HepG2 (cell line): Measurements from ENCODE around the gene PLCG2. TPM values are rescaled to one million over a fixed set of nuclear protein-coding genes. Genes with fewer than 3 reads are reported as not detected.
A peak's percentile ranks its signal among the peaks of the same experiment; 100 is the strongest.

Experiments used
- ATAC-seq: fragments of 200-7000 bp; cut with Tn5 transposase; 3 replicates; pipeline ENCODE4 v1.9.1; 2020; ENCODE audit warnings: mild to moderate bottlenecking, moderate library complexity
- BruUV-seq: library from RNA; stranded (reverse); fragments of 400-500 nt; replicated peaks from 2 replicates; lab custom pipeline; 2021; lab: Mats Ljungman, UMichigan
- CTCF ChIA-PET: fragments of 300-600 bp; formaldehyde crosslinking; extraction: SDS; loops from one replicate; lab custom pipeline; 2021; ENCODE audit warnings: low total read pairs, inconsistent platforms, low intra/inter-chr PET ratio; lab: Yijun Ruan, JAX
- POLR2A ChIA-PET: fragments of 350-600 bp; sonication (Branson Sonifier 250); formaldehyde crosslinking; loops from one replicate; lab custom pipeline; 2020; ENCODE audit warnings: antibody characterized with exemption, inconsistent platforms; lab: Yijun Ruan, JAX
- DNase-seq: peaks from one replicate; pipeline ENCODE4 v3.0.0-alpha.2; 2015; ENCODE audit warnings: low spot score
- FAIRE-seq: peaks from 3 replicates; lab custom pipeline; 2011; peaks lifted over from hg19 to GRCh38; lab: Jason Lieb, UNC
- H2AFZ ChIP-seq: one replicate; pipeline ENCODE4 v1.6.1; 2011; ENCODE audit warnings: low read length, inconsistent platforms
- H3K27ac ChIP-seq: fragments of 300-600 bp; 3 replicates; pipeline ENCODE4 v1.8.0; 2011; ENCODE audit warnings: mixed run types, mild to moderate bottlenecking, mixed read lengths, low read length, inconsistent platforms; ENCODE audit not compliant: insufficient read depth; ENCODE audit errors: extremely low read length
- H3K27me3 ChIP-seq, 2 experiments: fragments of 200-600 bp in 1 of 2; 2 replicates in 1 of 2; 3 replicates in 1 of 2; pipeline versions ENCODE4 v1.6.0 to v1.8.0; 2011; ENCODE audit warnings: low read length in 2 of 2, mild to moderate bottlenecking in 2 of 2, moderate library complexity in 2 of 2, inconsistent platforms in 1 of 2; ENCODE audit not compliant: insufficient read depth in 2 of 2, control insufficient read depth in 1 of 2
- H3K36me3 ChIP-seq, 2 experiments: fragments of 200-600 bp in 1 of 2; replicated peaks in 1 of 2; 2 replicates in 1 of 2; 3 replicates in 1 of 2; pipeline versions ENCODE4 v1.5.1 to v1.8.0; 2011; ENCODE audit warnings: low read length in 2 of 2, inconsistent platforms in 1 of 2; ENCODE audit not compliant: insufficient read depth in 2 of 2, control insufficient read depth in 1 of 2
- H3K4me1 ChIP-seq: 2 replicates; pipeline ENCODE4 v1.5.1; 2012; ENCODE audit warnings: low read length, inconsistent platforms; ENCODE audit not compliant: insufficient read depth
- H3K4me2 ChIP-seq: 2 replicates; pipeline ENCODE4 v1.6.0; 2011; ENCODE audit warnings: low read depth, low read length, inconsistent platforms
- H3K4me3 ChIP-seq, 3 experiments: fragments of 200-600 bp in 1 of 3; sonication (generic), shearing (Covaris generic) in 1 of 3; replicated peaks in 1 of 3; 2 replicates each; pipeline ENCODE4 v1.5.1; 2011 to 2016; ENCODE audit warnings: low read length in 3 of 3, inconsistent platforms in 2 of 3, low read depth in 2 of 3, mild to moderate bottlenecking in 2 of 3, control low read depth in 1 of 3, mixed read lengths in 1 of 3; ENCODE audit not compliant: insufficient read depth in 1 of 3
- H3K79me2 ChIP-seq: one replicate; pipeline ENCODE4 v1.6.1; 2011; ENCODE audit warnings: low read length, inconsistent platforms; ENCODE audit not compliant: insufficient read depth
- H3K9ac ChIP-seq: 2 replicates; pipeline ENCODE4 v1.6.0; 2011; ENCODE audit warnings: mild to moderate bottlenecking, low read depth, low read length, inconsistent platforms; ENCODE audit not compliant: insufficient read depth
- H3K9me3 ChIP-seq: 2 replicates; pipeline ENCODE4 v1.5.1; 2012; ENCODE audit warnings: mild to moderate bottlenecking, low read length
- H4K20me1 ChIP-seq: 2 replicates; pipeline ENCODE4 v1.6.0; 2011; ENCODE audit warnings: inconsistent platforms, mild to moderate bottlenecking, low read length, moderate library complexity; ENCODE audit not compliant: insufficient read depth
- ATF7 ChIP-seq, 2 experiments: fragments of 450-650 bp in 1 of 2; sonication (generic) in 1 of 2; formaldehyde crosslinking in 1 of 2; IDR thresholded peaks; 2 replicates each; pipeline versions ENCODE4 v1.4.0 to v1.6.1; 2016 to 2020; ENCODE audit warnings: antibody characterized with exemption in 1 of 2, mild to moderate bottlenecking in 1 of 2, missing genetic modification reagents in 1 of 2
- CAMTA2 ChIP-seq: sonication (generic); formaldehyde crosslinking; IDR thresholded peaks from 2 replicates; pipeline ENCODE4 v1.4.0; 2020; ENCODE audit warnings: mild to moderate bottlenecking, missing genetic modification reagents, borderline replicate concordance
- ELF3 ChIP-seq: IDR thresholded peaks from 2 replicates; pipeline ENCODE4 v1.6.1; 2016; ENCODE audit warnings: missing genetic modification reagents, missing compliant biosample characterization
- KAT8 ChIP-seq: IDR thresholded peaks from 2 replicates; pipeline ENCODE4 v1.6.1; 2016; ENCODE audit warnings: missing genetic modification reagents, missing compliant biosample characterization
- MED1 ChIP-seq: sonication (generic); formaldehyde crosslinking; IDR thresholded peaks from 2 replicates; pipeline ENCODE4 v1.4.0; 2020; ENCODE audit warnings: missing genetic modification reagents
- MTA3 ChIP-seq: sonication (generic); formaldehyde crosslinking; IDR thresholded peaks from 2 replicates; pipeline ENCODE4 v1.4.0; 2020; ENCODE audit warnings: missing genetic modification reagents
- NFE2 ChIP-seq: sonication (generic); formaldehyde crosslinking; IDR thresholded peaks from 2 replicates; pipeline ENCODE4 v1.4.0; 2020; ENCODE audit warnings: missing genetic modification reagents
- THAP11 ChIP-seq: IDR thresholded peaks from 2 replicates; pipeline ENCODE4 v1.6.1; 2016; ENCODE audit warnings: missing biosample characterization, missing genetic modification reagents
- ZBTB8A ChIP-seq: sonication (generic); formaldehyde crosslinking; IDR thresholded peaks from 2 replicates; pipeline ENCODE4 v1.4.0; 2020; ENCODE audit warnings: mild to moderate bottlenecking, low read depth, missing genetic modification reagents, borderline replicate concordance
- ZNF354B ChIP-seq: sonication (generic); formaldehyde crosslinking; IDR thresholded peaks from 2 replicates; pipeline ENCODE4 v1.8.0; 2022; ENCODE audit warnings: mild to moderate bottlenecking, missing genetic modification reagents
- ZNF501 ChIP-seq: sonication (generic); formaldehyde crosslinking; IDR thresholded peaks from 2 replicates; pipeline ENCODE4 v1.5.1; 2020; ENCODE audit warnings: mild to moderate bottlenecking, moderate library complexity, missing genetic modification reagents
- WGBS: methylation state at CpG from one replicate; pipeline ENCODE4 v1.1.6; 2017; ENCODE audit warnings: low lambda C conversion rate; 5-methylcytosine and 5-hydroxymethylcytosine counted together
- in situ Hi-C: cut with HindIII; loops from 2 replicates; pipeline ENCODE4 v1.10.0; 2017; ENCODE audit warnings: low pct_unique_long_range_greater_than_20kb; ENCODE audit not compliant: extremely low pct_ligation_motif_present
- intact Hi-C: fragments of 100-400 bp; cut with micrococcal nuclease; formaldehyde crosslinking; loops from one replicate; pipeline ENCODE4 v1.10.0; 2022; ENCODE audit not compliant: unreplicated experiment
- polyA plus RNA-seq, 8 experiments: library from polyadenylated mRNA; depleted of rRNA in 3 of 8; stranded (reverse) in 7 of 8; unstranded in 1 of 8; fragments of >200 nt; fragmentation: Illumina TruSeq in 4 of 8; extraction: Trizol in 4 of 8; gene quantifications; 2 replicates each; pipeline versions ENCODE4 v1.2.1 to v1.2.3, GENCODE V29; 2011 to 2016; ENCODE audit warnings: low read depth in 4 of 8, missing spikeins in 1 of 8, mixed read lengths in 1 of 8; ENCODE audit not compliant: insufficient read depth in 1 of 8
- total RNA-seq, 5 experiments: library from RNA; depleted of rRNA; stranded (reverse); fragments of >200 nt; fragmentation: Illumina TruSeq; extraction: Trizol; gene quantifications; 2 replicates each; pipeline ENCODE4 v1.2.3, GENCODE V29; 2016; ENCODE audit warnings: low read depth in 1 of 5
- TF ChIP-seq, protein P1 (sequence below): sonication (generic); formaldehyde crosslinking; conservative IDR thresholded peaks from 2 replicates; pipeline ENCODE4 v1.4.0; 2020; ENCODE audit warnings: mild to moderate bottlenecking, missing genetic modification reagents, moderate library complexity
- TF ChIP-seq, protein P2 (sequence below): IDR thresholded peaks from 2 replicates; pipeline ENCODE4 v1.6.1; 2016; ENCODE audit warnings: low read depth, control low read depth

PLCG2 gene
- total and polyA plus RNA-seq, 2 of the 13 experiments (the other 11 are each of a cell fraction or from before 2014, with no cell fraction given): 0.13 to 0.18 TPM

DNA sequence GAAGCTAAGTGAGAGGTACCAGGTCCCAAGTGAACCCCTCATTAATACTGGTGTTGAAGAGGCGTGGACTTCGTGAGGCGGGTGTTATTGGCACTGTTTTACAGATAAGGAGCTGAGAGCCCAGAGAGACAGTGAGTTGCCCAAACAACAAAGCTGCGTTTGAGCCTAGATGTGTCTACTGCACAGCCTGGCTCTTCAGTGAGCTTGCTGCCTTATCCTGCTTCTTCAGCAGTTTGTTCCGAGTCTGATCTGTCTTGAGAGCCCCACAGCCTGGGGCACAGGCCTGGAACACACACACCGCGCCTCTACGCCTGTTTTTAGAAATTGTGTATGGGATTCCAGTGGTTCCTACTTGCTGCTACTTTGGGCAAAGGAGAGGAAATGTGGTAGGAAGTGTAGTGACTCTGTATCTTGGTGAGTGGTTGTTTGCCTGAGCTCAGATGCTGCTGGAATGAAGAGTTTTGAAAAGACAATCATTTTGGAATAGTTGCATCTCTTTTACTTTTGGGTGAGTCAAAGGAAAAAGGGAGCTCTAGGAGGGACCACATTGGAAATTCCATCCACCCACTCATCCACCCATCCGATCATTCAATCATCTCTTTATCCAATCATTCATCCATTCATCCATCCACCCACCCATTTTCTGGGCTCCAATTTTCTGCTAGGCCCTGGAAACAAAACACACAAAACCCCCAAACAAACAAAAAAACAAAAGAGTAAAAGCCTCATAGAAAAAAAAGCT is 22.3 kb upstream of the PLCG2 start:
- WGBS: 14% methylated on average over 9 of the region's 9 CpGs
- DNase-seq (no peak), FAIRE-seq (no peak), ATAC-seq (peak; percentile 44)
- H3K9ac ChIP-seq: no peak overlapping the region
- peaks cover 30% of the 10 kb centered on the region for H3K4me1 ChIP-seq
- H3K4me2 ChIP-seq: no peak overlapping the region
- BruUV-seq: no TSS peak
- H3K4me3 ChIP-seq: no peak overlapping the region
- no peak overlapping the region for H2AFZ ChIP-seq
- no peak overlapping the region for H3K27ac ChIP-seq
- H3K36me3 ChIP-seq: no peaks in the 10 kb centered on the region
- no peaks in the 10 kb centered on the region for H3K79me2 ChIP-seq
- CTCF ChIA-PET: no interaction called here
- H3K27me3 ChIP-seq: peaks cover 0 to 12% of the 10 kb centered on the region in 2 experiments; a peak in 2 of 5 replicates
- H4K20me1 ChIP-seq: no peaks in the 10 kb centered on the region
- POLR2A ChIA-PET: no interaction called here
- TF ChIP-seq ATF7 (IDR thresholded peaks at IDR 0.05) (no peak), ATF7 (CRISPR knock-in tag; IDR thresholded peaks at IDR 0.05) (no peak)
- intact Hi-C loops (no loop called here), in situ Hi-C loops (no loop called here)
- no peaks in the 10 kb centered on the region for H3K9me3 ChIP-seq

DNA sequence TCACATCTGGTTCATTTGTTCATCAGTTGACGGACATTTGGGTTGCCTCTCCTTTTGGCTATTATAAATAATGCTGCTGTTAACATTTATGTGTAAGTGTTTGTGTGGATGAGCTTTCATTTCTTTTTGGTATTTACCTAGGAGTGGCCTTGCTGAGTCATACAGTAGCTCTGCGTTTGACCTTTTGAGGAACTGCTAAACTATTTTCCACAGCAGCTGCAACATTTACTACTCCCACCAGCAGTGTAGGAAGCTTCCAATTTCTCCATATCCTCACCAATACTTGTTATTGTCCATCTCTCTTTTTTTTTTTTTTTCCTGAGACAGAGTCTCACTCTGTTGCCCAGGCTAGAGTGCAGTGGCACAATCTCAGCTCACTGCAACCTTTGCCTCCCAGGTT is 20.7 kb upstream of the PLCG2 start:
- no TSS peak for BruUV-seq
- H3K9ac ChIP-seq: no peak overlapping the region
- H3K4me2 ChIP-seq: no peak overlapping the region; the same call in 1 of the 2 replicates
- H2AFZ ChIP-seq: no peak overlapping the region
- POLR2A ChIA-PET: no interaction called here
- in situ Hi-C loops (no loop called here), intact Hi-C loops (no loop called here)
- 1% methylated on average over 2 of the region's 2 CpGs for WGBS
- H3K4me3 ChIP-seq: no peak overlapping the region
- H3K4me1 ChIP-seq: peaks cover 19% of the 10 kb centered on the region
- no peaks in the 10 kb centered on the region for H3K79me2 ChIP-seq
- H3K9me3 ChIP-seq: no peaks in the 10 kb centered on the region
- ATAC-seq (no peak), DNase-seq (peak; percentile 66), FAIRE-seq (peak; percentile 52)
- H3K36me3 ChIP-seq: no peaks in the 10 kb centered on the region
- CTCF ChIA-PET: no interaction called here
- no peaks in the 10 kb centered on the region for H4K20me1 ChIP-seq
- H3K27me3 ChIP-seq: peaks cover 0 to 21% of the 10 kb centered on the region in 2 experiments; a peak in 3 of 5 replicates
- no peak overlapping the region for H3K27ac ChIP-seq
- TF ChIP-seq THAP11: 0 out of 2 replicates have a peak, but pooled peaks have one; percentile 16
- no peak for TF ChIP-seq KAT8
- TF ChIP-seq, protein P1, sequence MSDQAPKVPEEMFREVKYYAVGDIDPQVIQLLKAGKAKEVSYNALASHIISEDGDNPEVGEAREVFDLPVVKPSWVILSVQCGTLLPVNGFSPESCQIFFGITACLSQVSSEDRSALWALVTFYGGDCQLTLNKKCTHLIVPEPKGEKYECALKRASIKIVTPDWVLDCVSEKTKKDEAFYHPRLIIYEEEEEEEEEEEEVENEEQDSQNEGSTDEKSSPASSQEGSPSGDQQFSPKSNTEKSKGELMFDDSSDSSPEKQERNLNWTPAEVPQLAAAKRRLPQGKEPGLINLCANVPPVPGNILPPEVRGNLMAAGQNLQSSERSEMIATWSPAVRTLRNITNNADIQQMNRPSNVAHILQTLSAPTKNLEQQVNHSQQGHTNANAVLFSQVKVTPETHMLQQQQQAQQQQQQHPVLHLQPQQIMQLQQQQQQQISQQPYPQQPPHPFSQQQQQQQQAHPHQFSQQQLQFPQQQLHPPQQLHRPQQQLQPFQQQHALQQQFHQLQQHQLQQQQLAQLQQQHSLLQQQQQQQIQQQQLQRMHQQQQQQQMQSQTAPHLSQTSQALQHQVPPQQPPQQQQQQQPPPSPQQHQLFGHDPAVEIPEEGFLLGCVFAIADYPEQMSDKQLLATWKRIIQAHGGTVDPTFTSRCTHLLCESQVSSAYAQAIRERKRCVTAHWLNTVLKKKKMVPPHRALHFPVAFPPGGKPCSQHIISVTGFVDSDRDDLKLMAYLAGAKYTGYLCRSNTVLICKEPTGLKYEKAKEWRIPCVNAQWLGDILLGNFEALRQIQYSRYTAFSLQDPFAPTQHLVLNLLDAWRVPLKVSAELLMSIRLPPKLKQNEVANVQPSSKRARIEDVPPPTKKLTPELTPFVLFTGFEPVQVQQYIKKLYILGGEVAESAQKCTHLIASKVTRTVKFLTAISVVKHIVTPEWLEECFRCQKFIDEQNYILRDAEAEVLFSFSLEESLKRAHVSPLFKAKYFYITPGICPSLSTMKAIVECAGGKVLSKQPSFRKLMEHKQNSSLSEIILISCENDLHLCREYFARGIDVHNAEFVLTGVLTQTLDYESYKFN (CRISPR knock-in tag): no peak
- TF ChIP-seq ELF3 (CRISPR knock-in tag): peak; percentile 80
- no peak for TF ChIP-seq ZNF354B (CRISPR knock-in tag)
- TF ChIP-seq MTA3 (CRISPR knock-in tag): no peak
- TF ChIP-seq NFE2 (CRISPR knock-in tag): peak; percentile 30; the same call in 1 of the 2 replicates
- TF ChIP-seq, protein P2, sequence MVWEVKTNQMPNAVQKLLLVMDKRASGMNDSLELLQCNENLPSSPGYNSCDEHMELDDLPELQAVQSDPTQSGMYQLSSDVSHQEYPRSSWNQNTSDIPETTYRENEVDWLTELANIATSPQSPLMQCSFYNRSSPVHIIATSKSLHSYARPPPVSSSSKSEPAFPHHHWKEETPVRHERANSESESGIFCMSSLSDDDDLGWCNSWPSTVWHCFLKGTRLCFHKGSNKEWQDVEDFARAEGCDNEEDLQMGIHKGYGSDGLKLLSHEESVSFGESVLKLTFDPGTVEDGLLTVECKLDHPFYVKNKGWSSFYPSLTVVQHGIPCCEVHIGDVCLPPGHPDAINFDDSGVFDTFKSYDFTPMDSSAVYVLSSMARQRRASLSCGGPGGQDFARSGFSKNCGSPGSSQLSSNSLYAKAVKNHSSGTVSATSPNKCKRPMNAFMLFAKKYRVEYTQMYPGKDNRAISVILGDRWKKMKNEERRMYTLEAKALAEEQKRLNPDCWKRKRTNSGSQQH: no peak
- no peak for TF ChIP-seq ZBTB8A
- TF ChIP-seq ZNF501 (CRISPR knock-in tag): no peak
- no peak for TF ChIP-seq CAMTA2
- TF ChIP-seq MED1 (CRISPR knock-in tag): 0 out of 2 replicates have a peak, but pooled peaks have one; percentile 17
